H1 (cell line): Measurements from ENCODE around the gene CHD6. TPM values are rescaled to one million over a fixed set of nuclear protein-coding genes. Genes with fewer than 3 reads are reported as not detected.

Experiments used
- CTCF ChIA-PET: fragments of 300-600 bp; sonication (Branson Sonifier 250); formaldehyde crosslinking; loops from one replicate; lab custom pipeline; 2021; ENCODE audit not compliant: partially characterized antibody; lab: Charles Lee
- POLR2A ChIA-PET: fragments of 300-600 bp; sonication (Branson Sonifier 250); formaldehyde crosslinking; loops from one replicate; lab custom pipeline; 2021; ENCODE audit warnings: inconsistent platforms; ENCODE audit not compliant: partially characterized antibody; lab: Charles Lee
- DNase-seq, 2 experiments: peaks; one replicate each; pipeline versions ENCODE4 v3.0.0 to v3.0.0-alpha.2; 2010 to 2022; ENCODE audit warnings: low spot score in 2 of 2, low read depth in 1 of 2, mixed read lengths in 1 of 2
- FAIRE-seq: peaks from 2 replicates; lab custom pipeline; 2011; peaks lifted over from hg19 to GRCh38; lab: Jason Lieb, UNC
- H2AFZ ChIP-seq: 2 replicates; pipeline ENCODE4 v1.8.1; 2012; ENCODE audit warnings: low read length, inconsistent platforms
- H2AK5ac ChIP-seq: 2 replicates; pipeline ENCODE4 v1.6.1; 2013; ENCODE audit warnings: low read depth, low read length
- H2BK120ac ChIP-seq: replicated peaks from 2 replicates; pipeline ENCODE3; 2013; ENCODE audit warnings: low read depth, low read length, inconsistent platforms
- H2BK12ac ChIP-seq: 2 replicates; pipeline ENCODE4 v1.6.1; 2013; ENCODE audit warnings: low read depth, low read length
- H2BK15ac ChIP-seq: 2 replicates; pipeline ENCODE4 v1.6.1; 2013; ENCODE audit warnings: low read length
- H2BK20ac ChIP-seq: 2 replicates; pipeline ENCODE4 v1.6.1; 2013; ENCODE audit warnings: low read length
- H2BK5ac ChIP-seq: 2 replicates; pipeline ENCODE4 v1.6.1; 2013; ENCODE audit warnings: low read depth, low read length
- H3K14ac ChIP-seq: 2 replicates; pipeline ENCODE4 v1.6.1; 2013; ENCODE audit warnings: inconsistent platforms; ENCODE audit not compliant: insufficient read length
- H3K18ac ChIP-seq: 2 replicates; pipeline ENCODE4 v1.6.1; 2013; ENCODE audit warnings: low read length; ENCODE audit errors: extremely low read depth
- H3K23ac ChIP-seq: 2 replicates; pipeline ENCODE4 v1.6.1; 2013; ENCODE audit warnings: inconsistent platforms; ENCODE audit not compliant: insufficient read length
- H3K23me2 ChIP-seq: 2 replicates; pipeline ENCODE4 v1.6.1; 2013; ENCODE audit warnings: low read depth, low read length
- H3K27ac ChIP-seq: 2 replicates; pipeline ENCODE4 v1.6.1; 2011; ENCODE audit warnings: low read depth, low read length, inconsistent platforms
- H3K27me3 ChIP-seq, 4 experiments: replicated peaks in 1 of 4; 1 replicate in 1 of 4; 2 replicates in 3 of 4; pipeline versions ENCODE4 v1.6.1 to v1.8.1; 2011 to 2013; ENCODE audit warnings: low read length in 3 of 4, mild to moderate bottlenecking in 3 of 4, inconsistent platforms in 2 of 4, mixed read lengths in 2 of 4, moderate library complexity in 1 of 4; ENCODE audit not compliant: control insufficient read depth in 3 of 4, insufficient read depth in 3 of 4; ENCODE audit errors: extremely low read depth in 1 of 4
- H3K36me3 ChIP-seq, 4 experiments: 2 replicates each; pipeline versions ENCODE4 v1.6.1 to v1.8.1; 2011 to 2013; ENCODE audit warnings: mild to moderate bottlenecking in 4 of 4, low read length in 3 of 4, moderate library complexity in 2 of 4, control low read depth in 1 of 4, inconsistent platforms in 1 of 4; ENCODE audit not compliant: insufficient read depth in 4 of 4, control insufficient read depth in 2 of 4
- H3K4ac ChIP-seq: replicated peaks from 2 replicates; pipeline ENCODE3; 2013; ENCODE audit warnings: low read length, low read depth, mixed read lengths, inconsistent platforms; ENCODE audit not compliant: insufficient read length
- H3K4me1 ChIP-seq, 4 experiments: replicated peaks in 1 of 4; 1 replicate in 1 of 4; 2 replicates in 3 of 4; pipeline versions ENCODE4 v1.6.1 to v1.8.1; 2011 to 2013; ENCODE audit warnings: low read length in 3 of 4, inconsistent platforms in 2 of 4, mixed read lengths in 1 of 4; ENCODE audit not compliant: insufficient read depth in 4 of 4, control insufficient read depth in 3 of 4
- H3K4me2 ChIP-seq, 2 experiments: 2 replicates each; pipeline versions ENCODE4 v1.6.1 to v1.8.1; 2011 to 2013; ENCODE audit warnings: low read depth in 2 of 2, low read length in 2 of 2, control low read depth in 1 of 2, inconsistent platforms in 1 of 2, mild to moderate bottlenecking in 1 of 2; ENCODE audit not compliant: insufficient read depth in 1 of 2
- H3K4me3 ChIP-seq, 4 experiments: fragments of 200-600, 300-600 bp in 1 of 4; sonication (generic), shearing (Covaris generic), sonication (Bioruptor Twin) in 1 of 4; 2 replicates each; pipeline versions ENCODE4 v1.5.1 to v1.8.1; 2011 to 2016; ENCODE audit warnings: low read length in 4 of 4, low read depth in 3 of 4, control low read depth in 2 of 4, inconsistent platforms in 2 of 4, mild to moderate bottlenecking in 2 of 4, mixed read lengths in 1 of 4, moderate library complexity in 1 of 4; ENCODE audit not compliant: insufficient read depth in 2 of 4; ENCODE audit errors: extremely low read depth in 1 of 4
- H3K56ac ChIP-seq: replicated peaks from 2 replicates; pipeline ENCODE3; 2013; ENCODE audit warnings: low read depth, mild to moderate bottlenecking, mixed read lengths, low read length, inconsistent platforms; ENCODE audit not compliant: insufficient read length
- H3K79me1 ChIP-seq: 2 replicates; pipeline ENCODE4 v1.6.1; 2013; ENCODE audit warnings: low read depth, low read length, control low read depth
- H3K79me2 ChIP-seq, 2 experiments: 2 replicates each; pipeline versions ENCODE4 v1.6.1 to v1.8.1; 2012 to 2013; ENCODE audit warnings: low read length in 2 of 2, mild to moderate bottlenecking in 2 of 2, inconsistent platforms in 1 of 2; ENCODE audit not compliant: insufficient read depth in 2 of 2, control insufficient read depth in 1 of 2
- H3K9ac ChIP-seq, 4 experiments: replicated peaks in 1 of 4; 1 replicate in 1 of 4; 2 replicates in 3 of 4; pipeline versions ENCODE4 v1.6.1 to v1.8.1; 2011 to 2013; ENCODE audit warnings: low read depth in 3 of 4, low read length in 3 of 4, control low read depth in 2 of 4, mild to moderate bottlenecking in 2 of 4, moderate library complexity in 2 of 4, inconsistent platforms in 1 of 4; ENCODE audit errors: extremely low read depth in 1 of 4
- H3K9me3 ChIP-seq, 2 experiments: 2 replicates each; pipeline versions ENCODE4 v1.6.1 to v1.8.1; 2012 to 2013; ENCODE audit warnings: mild to moderate bottlenecking in 2 of 2, moderate library complexity in 2 of 2, control low read depth in 1 of 2, inconsistent platforms in 1 of 2, low read depth in 1 of 2, low read length in 1 of 2, mixed read lengths in 1 of 2; ENCODE audit not compliant: insufficient read depth in 2 of 2
- H4K20me1 ChIP-seq, 2 experiments: replicated peaks in 1 of 2; 2 replicates each; pipeline versions ENCODE3 to v1.8.1; 2011 to 2013; ENCODE audit warnings: inconsistent platforms in 2 of 2, low read length in 2 of 2, mild to moderate bottlenecking in 1 of 2; ENCODE audit not compliant: insufficient read depth in 2 of 2, control insufficient read depth in 1 of 2
- H4K5ac ChIP-seq: 2 replicates; pipeline ENCODE4 v1.6.1; 2013; ENCODE audit warnings: low read length, low read depth, mixed read lengths, inconsistent platforms; ENCODE audit not compliant: insufficient read length
- H4K8ac ChIP-seq: 2 replicates; pipeline ENCODE4 v1.8.0; 2013; ENCODE audit warnings: mild to moderate bottlenecking, moderate library complexity, low read length, inconsistent platforms; ENCODE audit not compliant: insufficient read depth; ENCODE audit errors: extremely low read depth
- H4K91ac ChIP-seq: replicated peaks from 2 replicates; pipeline ENCODE3; 2013; ENCODE audit warnings: low read length, mixed read lengths, inconsistent platforms; ENCODE audit not compliant: insufficient read length
- BCL11A ChIP-seq, 2 experiments: IDR thresholded peaks; one replicate each; pipeline ENCODE4 v1.6.1; 2011; ENCODE audit warnings: low read depth in 2 of 2, low read length in 2 of 2, mild to moderate bottlenecking in 2 of 2
- CREB1 ChIP-seq: IDR thresholded peaks from 2 replicates; pipeline ENCODE4 v1.6.1; 2012; ENCODE audit warnings: inconsistent platforms
- E2F6 ChIP-seq: IDR thresholded peaks from 2 replicates; pipeline ENCODE4 v1.6.1; 2012; ENCODE audit warnings: inconsistent platforms
- GTF2F1 ChIP-seq: IDR thresholded peaks from 2 replicates; pipeline ENCODE4 v1.6.1; 2012; ENCODE audit warnings: low read depth, low read length, improper control_type of control experiment, borderline replicate concordance
- HDAC6 ChIP-seq: IDR thresholded peaks from one replicate; pipeline ENCODE4 v1.7.1; 2012; ENCODE audit warnings: low read depth, mild to moderate bottlenecking, inconsistent platforms, low read length, moderate library complexity
- NANOG ChIP-seq: IDR thresholded peaks from 2 replicates; pipeline ENCODE4 v1.6.1; 2011; ENCODE audit warnings: low read length, low read depth, mild to moderate bottlenecking, inconsistent platforms; ENCODE audit not compliant: insufficient read depth, poor library complexity, severe bottlenecking
- POLR2AphosphoS5 ChIP-seq: IDR thresholded peaks from 2 replicates; pipeline ENCODE4 v1.6.1; 2011; ENCODE audit warnings: low read depth, low read length
- RBBP5 ChIP-seq: IDR thresholded peaks from 2 replicates; pipeline ENCODE4 v1.7.1; 2012; ENCODE audit warnings: low read depth, mild to moderate bottlenecking, inconsistent platforms, low read length, moderate library complexity, borderline replicate concordance
- SP1 ChIP-seq: IDR thresholded peaks from 2 replicates; pipeline ENCODE4 v1.6.1; 2011; ENCODE audit warnings: low read depth, low read length
- SRF ChIP-seq: IDR thresholded peaks from 2 replicates; pipeline ENCODE4 v1.6.1; 2011; ENCODE audit warnings: mild to moderate bottlenecking, low read depth, low read length, moderate library complexity
- TAF7 ChIP-seq: optimal IDR thresholded peaks from 2 replicates; pipeline ENCODE3; 2011; ENCODE audit warnings: low read depth, mild to moderate bottlenecking, inconsistent platforms, low read length, moderate library complexity, borderline replicate concordance
- WGBS, 2 experiments: shearing (Covaris generic) in 1 of 2; methylation state at CpG; one replicate each; pipeline versions ENCODE4 v1.1.6 to v1.1.7; 2013 to 2015; ENCODE audit warnings: low lambda C conversion rate in 2 of 2, mixed read lengths in 2 of 2, inconsistent platforms in 1 of 2, low coverage in 1 of 2, missing lambda C conversion rate in 1 of 2; ENCODE audit not compliant: insufficient replicate concordance in 2 of 2, insufficient coverage in 1 of 2, insufficient read length in 1 of 2; ENCODE audit errors: extremely low coverage in 1 of 2, missing lambda C conversion rate in 1 of 2; 5-methylcytosine and 5-hydroxymethylcytosine counted together
- polyA plus RNA-seq, 7 experiments: library from polyadenylated mRNA; depleted of rRNA in 3 of 7; stranded (reverse) in 5 of 7; unstranded in 2 of 7; fragments of >200 nt in 5 of 7; fragments of 200-250 nt in 2 of 7; gene quantifications; 1 replicate in 5 of 7; 2 replicates in 1 of 7; 4 replicates in 1 of 7; pipeline versions ENCODE4 v1.2.1 to v1.2.3, GENCODE V29; 2011 to 2013; ENCODE audit warnings: missing spikeins in 2 of 7, mixed read lengths in 2 of 7
- total RNA-seq: library from RNA; stranded (reverse); fragmentation: NEBNext Ultra II Directional; extraction: Animal tissue kit (Norgen Biotek cat#: 25700); gene quantifications from 2 replicates; pipeline ENCODE4 v1.2.1, GENCODE V29; 2021

The CHD6 gene
- total and polyA plus RNA-seq, 2 of the 8 experiments (the other 6 are each of a cell fraction or from before 2014, with no cell fraction given) = 11.1 to 62.9 TPM

GRCh38 chr20:41377275-41377674 lies 240.9 kb downstream of the CHD6 start:
- Histone ChIP-seq H3K4me3 (no peak overlapping the region), H4K20me1 (no peaks in the 10 kb centered on the region), H3K9me3 (no peaks in the 10 kb centered on the region), H2AK5ac (no peak overlapping the region), H3K4ac (no peak overlapping the region), H3K14ac (no peak overlapping the region), H2BK12ac (no peak overlapping the region), H2BK15ac (no peak overlapping the region), H3K23ac (no peak overlapping the region), H3K4me2 (no peak overlapping the region), H4K5ac (no peak overlapping the region), H4K91ac (no peak overlapping the region), H3K4me1 (no peaks in the 10 kb centered on the region; a peak in 1 of 7 replicates), H3K23me2 (no peaks in the 10 kb centered on the region), H3K36me3 (no peaks in the 10 kb centered on the region), H2BK5ac (no peak overlapping the region), H4K8ac (no peak overlapping the region; the same call in 1 of the 2 replicates), H2AFZ (no peak overlapping the region; the same call in 1 of the 2 replicates), H3K27ac (no peak overlapping the region), H2BK20ac (no peak overlapping the region), H3K18ac (no peak overlapping the region), H3K56ac (no peak overlapping the region), H3K27me3 (no peaks in the 10 kb centered on the region), H3K9ac (no peak overlapping the region), H2BK120ac (no peak overlapping the region), H3K79me2 (no peaks in the 10 kb centered on the region), H3K79me1 (no peaks in the 10 kb centered on the region)
- TF ChIP-seq RBBP5 (no peak), HDAC6 (no peak), CREB1 (no peak), SRF (no peak), BCL11A (IDR thresholded peaks at IDR 0.05; ENCODE audit: low read depth in 2 of 2, low read length in 2 of 2) (no peak), SP1 (no peak), POLR2AphosphoS5 (no peak), E2F6 (no peak), GTF2F1 (no peak), NANOG (no peak), TAF7 (no peak)
- FAIRE-seq = no peak
- ChIA-PET POLR2A (interaction anchor here (1.0 kb wide), 1 partner anchor 19 kb away, joined by 5 read pairs; no protein-coding TSS in a partner anchor), CTCF (interaction anchor here (0.6 kb wide), 1 partner anchor 112 kb away, joined by 3 read pairs; no protein-coding TSS in a partner anchor)
- 74% methylated on average over 6 of the region's 6 CpGs; no CpG with 5 or more reads in 1 of the 2 experiments for WGBS, 2 experiments
- DNase-seq = no peak
